SK-N-SH (cell line): ENCODE data around the gene ZGRF1. TPM values are rescaled to one million over a fixed set of nuclear protein-coding genes. Genes with fewer than 3 reads are reported as not detected.

Experiments
- CTCF ChIA-PET: fragments of 300-600, 350-600 bp; formaldehyde crosslinking; extraction: SDS; loops from one replicate; lab custom pipeline; 2021; lab: Yijun Ruan, JAX
- POLR2A ChIA-PET: fragments of 350-600 bp; sonication (Branson Sonifier 250); formaldehyde crosslinking; extraction: SDS; loops from one replicate; lab custom pipeline; 2020; ENCODE audit warnings: antibody characterized with exemption, inconsistent platforms; lab: Yijun Ruan, JAX
- DNase-seq: peaks from one replicate; pipeline ENCODE4 v3.0.0; 2012
- H2AFZ ChIP-seq: fragments of 200-600 bp; sonication (generic); 2 replicates; pipeline ENCODE4 v1.8.1; 2016; ENCODE audit warnings: antibody characterized with exemption, mild to moderate bottlenecking, low read depth
- H3F3A ChIP-seq: fragments of 200-600 bp; sonication (generic); replicated peaks from 2 replicates; pipeline ENCODE3; 2016; ENCODE audit warnings: antibody characterized with exemption, mild to moderate bottlenecking; ENCODE audit not compliant: insufficient read depth
- H3K27ac ChIP-seq, 2 experiments: fragments of 200-500 bp in 1 of 2; fragments of 200-600 bp in 1 of 2; sonication (Bioruptor generic) in 1 of 2; sonication (generic), shearing (Covaris generic) in 1 of 2; 2 replicates each; pipeline versions ENCODE4 v1.5.1 to v1.6.1; 2014 to 2016; ENCODE audit warnings: low read depth in 2 of 2, inconsistent platforms in 1 of 2, low read length in 1 of 2, mild to moderate bottlenecking in 1 of 2, mixed read lengths in 1 of 2
- H3K27me3 ChIP-seq: fragments of 200-600 bp; sonication (generic), shearing (Covaris generic); 2 replicates; pipeline ENCODE4 v1.6.1; 2016; ENCODE audit warnings: mixed run types; ENCODE audit not compliant: insufficient read depth
- H3K36me3 ChIP-seq, 2 experiments: fragments of 200-500 bp in 1 of 2; fragments of 200-600 bp in 1 of 2; sonication (Bioruptor generic) in 1 of 2; sonication (generic) in 1 of 2; replicated peaks in 1 of 2; 2 replicates each; pipeline versions ENCODE3 to v1.5.1; 2014 to 2016; ENCODE audit warnings: low read length in 1 of 2, mild to moderate bottlenecking in 1 of 2; ENCODE audit not compliant: insufficient read depth in 2 of 2, control insufficient read depth in 1 of 2
- H3K4me1 ChIP-seq, 2 experiments: fragments of 200-500 bp in 1 of 2; fragments of 200-600 bp in 1 of 2; sonication (Bioruptor generic) in 1 of 2; sonication (generic), shearing (Covaris generic) in 1 of 2; 2 replicates each; pipeline versions ENCODE4 v1.5.1 to v1.6.1; 2014 to 2016; ENCODE audit warnings: low read depth in 1 of 2, low read length in 1 of 2, mixed run types in 1 of 2; ENCODE audit not compliant: insufficient read depth in 2 of 2, control insufficient read depth in 1 of 2
- H3K4me2 ChIP-seq: fragments of 200-600 bp; sonication (generic), shearing (Covaris generic); 2 replicates; pipeline ENCODE4 v1.6.1; 2017; ENCODE audit warnings: mixed run types
- H3K4me3 ChIP-seq, 2 experiments: fragments of 200-500 bp in 1 of 2; fragments of 200-600 bp in 1 of 2; sonication (Bioruptor generic) in 1 of 2; sonication (generic), shearing (Covaris generic) in 1 of 2; 2 replicates each; pipeline versions ENCODE4 v1.5.1 to v1.8.1; 2014 to 2016; ENCODE audit warnings: low read depth in 2 of 2, inconsistent platforms in 1 of 2, low read length in 1 of 2, mild to moderate bottlenecking in 1 of 2, mixed read lengths in 1 of 2, moderate library complexity in 1 of 2
- H3K79me2 ChIP-seq: fragments of 200-600 bp; sonication (generic); 2 replicates; pipeline ENCODE4 v1.8.1; 2017; ENCODE audit warnings: mild to moderate bottlenecking; ENCODE audit not compliant: insufficient read depth
- H3K9ac ChIP-seq: fragments of 200-600 bp; sonication (generic); 2 replicates; pipeline ENCODE4 v1.6.1; 2017; ENCODE audit warnings: mixed run types
- H3K9me2 ChIP-seq: fragments of 200-600 bp; sonication (generic); 2 replicates; pipeline ENCODE4 v1.6.1; 2017; ENCODE audit warnings: mixed run types
- H3K9me3 ChIP-seq: fragments of 200-600 bp; sonication (generic); 2 replicates; pipeline ENCODE4 v1.6.1; 2017; ENCODE audit warnings: mixed run types, mild to moderate bottlenecking, moderate library complexity
- H4K20me1 ChIP-seq: fragments of 200-600 bp; sonication (generic); 2 replicates; pipeline ENCODE4 v1.6.1; 2017; ENCODE audit warnings: mild to moderate bottlenecking, mixed run types; ENCODE audit not compliant: insufficient read depth
- ELF1 ChIP-seq: IDR thresholded peaks from 2 replicates; pipeline ENCODE4 v1.4.0; 2012
- EZH2phosphoT487 ChIP-seq: fragments of 200-600 bp; sonication (generic); IDR thresholded peaks from 2 replicates; pipeline ENCODE4 v1.6.1; 2017; ENCODE audit warnings: low read depth, mixed run types, mild to moderate bottlenecking, antibody characterized with exemption, moderate library complexity, borderline replicate concordance
- FOXJ3 ChIP-seq: sonication (generic); formaldehyde crosslinking; IDR thresholded peaks from 2 replicates; pipeline ENCODE4 v1.5.1; 2020; ENCODE audit warnings: mild to moderate bottlenecking, missing genetic modification reagents
- FOXM1 ChIP-seq: IDR thresholded peaks from 2 replicates; pipeline ENCODE4 v1.4.0; 2012; ENCODE audit warnings: low read depth, mild to moderate bottlenecking
- MXI1 ChIP-seq: IDR thresholded peaks from 2 replicates; pipeline ENCODE4 v1.6.1; 2012; ENCODE audit warnings: mild to moderate bottlenecking, low read depth, low read length, improper control_type of control experiment
- NRF1 ChIP-seq: IDR thresholded peaks from 2 replicates; pipeline ENCODE4 v1.6.1; 2012; ENCODE audit warnings: low read depth, mild to moderate bottlenecking, low read length
- RAD21 ChIP-seq: IDR thresholded peaks from 2 replicates; pipeline ENCODE4 v1.6.1; 2012; ENCODE audit warnings: mild to moderate bottlenecking, low read length
- SIN3A ChIP-seq: IDR thresholded peaks from 2 replicates; pipeline ENCODE4 v1.6.1; 2012; ENCODE audit warnings: low read depth, mild to moderate bottlenecking, low read length, moderate library complexity, borderline replicate concordance
- TAF1 ChIP-seq: IDR thresholded peaks from 2 replicates; pipeline ENCODE4 v1.6.1; 2012; ENCODE audit warnings: low read depth, mild to moderate bottlenecking, low read length, moderate library complexity, borderline replicate concordance
- TCF12 ChIP-seq: IDR thresholded peaks from 2 replicates; pipeline ENCODE4 v1.4.0; 2012
- TEAD4 ChIP-seq: IDR thresholded peaks from 2 replicates; pipeline ENCODE4 v1.4.0; 2012; ENCODE audit warnings: mild to moderate bottlenecking, borderline replicate concordance; ENCODE audit not compliant: insufficient read depth
- YY1 ChIP-seq: IDR thresholded peaks from 2 replicates; pipeline ENCODE4 v1.4.0; 2012; ENCODE audit warnings: low read depth, mild to moderate bottlenecking
- WGBS: methylation state at CpG from one replicate; pipeline ENCODE4 v1.1.6; 2017; ENCODE audit warnings: low lambda C conversion rate; 5-methylcytosine and 5-hydroxymethylcytosine counted together
- polyA plus RNA-seq, 3 experiments: library from polyadenylated mRNA; depleted of rRNA; stranded (reverse); fragments of >200 nt; gene quantifications; 2 replicates each; pipeline ENCODE4 v1.2.3, GENCODE V29; 2012
- TF ChIP-seq, protein P1 (sequence below): IDR thresholded peaks from 2 replicates; pipeline ENCODE4 v1.6.1; 2012; ENCODE audit warnings: mild to moderate bottlenecking, low read depth, low read length, moderate library complexity
- TF ChIP-seq, protein P2 (sequence below): IDR thresholded peaks from 2 replicates; pipeline ENCODE4 v1.4.0; 2012; ENCODE audit warnings: low read depth, borderline replicate concordance
- TF ChIP-seq, protein P3 (sequence below): fragments of 150-350 bp; IDR thresholded peaks from 2 replicates; pipeline ENCODE4 v1.6.1; 2016; ENCODE audit warnings: mild to moderate bottlenecking, low read depth, low read length

ZGRF1 gene
- polyA plus RNA-seq, 1 of the 3 experiments (the other 2 are of a cell fraction), result 2.4 TPM

DNA sequence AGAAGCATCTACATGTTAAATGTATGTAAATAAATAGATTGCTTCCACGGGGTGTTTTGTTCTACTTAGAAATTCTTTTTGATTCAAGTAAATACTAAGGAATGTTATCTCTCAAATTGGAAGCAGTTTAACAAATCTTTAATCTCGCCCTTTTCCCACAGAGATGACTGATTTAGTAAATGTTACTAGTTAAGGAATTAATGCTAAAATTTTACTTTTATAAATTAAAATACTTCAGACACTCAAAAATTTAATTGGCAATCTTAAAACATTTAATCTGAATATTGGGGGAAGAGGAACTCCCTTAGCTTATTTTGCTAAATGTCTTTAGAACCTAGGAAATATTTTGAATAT lies 12.3 kb upstream of the ZGRF1 start:
- Histone ChIP-seq H3K9me3 (no peaks in the 10 kb centered on the region; the same call in 1 of the 2 replicates), H3K9me2 (no peaks in the 10 kb centered on the region), H4K20me1 (no peaks in the 10 kb centered on the region), H3K27me3 (no peaks in the 10 kb centered on the region), H3K4me3 (no peak overlapping the region), H3K79me2 (no peaks in the 10 kb centered on the region; the same call in 1 of the 2 replicates), H3K4me1 (0 out of 4 replicates have a peak, but pooled peaks cover 0 to 3% of the 10 kb centered on the region in 2 experiments), H2AFZ (no peak overlapping the region), H3K9ac (no peak overlapping the region)
- no peak for DNase-seq
- 61% methylated on average over 2 of the region's 2 CpGs for WGBS
- TF ChIP-seq, protein P1, sequence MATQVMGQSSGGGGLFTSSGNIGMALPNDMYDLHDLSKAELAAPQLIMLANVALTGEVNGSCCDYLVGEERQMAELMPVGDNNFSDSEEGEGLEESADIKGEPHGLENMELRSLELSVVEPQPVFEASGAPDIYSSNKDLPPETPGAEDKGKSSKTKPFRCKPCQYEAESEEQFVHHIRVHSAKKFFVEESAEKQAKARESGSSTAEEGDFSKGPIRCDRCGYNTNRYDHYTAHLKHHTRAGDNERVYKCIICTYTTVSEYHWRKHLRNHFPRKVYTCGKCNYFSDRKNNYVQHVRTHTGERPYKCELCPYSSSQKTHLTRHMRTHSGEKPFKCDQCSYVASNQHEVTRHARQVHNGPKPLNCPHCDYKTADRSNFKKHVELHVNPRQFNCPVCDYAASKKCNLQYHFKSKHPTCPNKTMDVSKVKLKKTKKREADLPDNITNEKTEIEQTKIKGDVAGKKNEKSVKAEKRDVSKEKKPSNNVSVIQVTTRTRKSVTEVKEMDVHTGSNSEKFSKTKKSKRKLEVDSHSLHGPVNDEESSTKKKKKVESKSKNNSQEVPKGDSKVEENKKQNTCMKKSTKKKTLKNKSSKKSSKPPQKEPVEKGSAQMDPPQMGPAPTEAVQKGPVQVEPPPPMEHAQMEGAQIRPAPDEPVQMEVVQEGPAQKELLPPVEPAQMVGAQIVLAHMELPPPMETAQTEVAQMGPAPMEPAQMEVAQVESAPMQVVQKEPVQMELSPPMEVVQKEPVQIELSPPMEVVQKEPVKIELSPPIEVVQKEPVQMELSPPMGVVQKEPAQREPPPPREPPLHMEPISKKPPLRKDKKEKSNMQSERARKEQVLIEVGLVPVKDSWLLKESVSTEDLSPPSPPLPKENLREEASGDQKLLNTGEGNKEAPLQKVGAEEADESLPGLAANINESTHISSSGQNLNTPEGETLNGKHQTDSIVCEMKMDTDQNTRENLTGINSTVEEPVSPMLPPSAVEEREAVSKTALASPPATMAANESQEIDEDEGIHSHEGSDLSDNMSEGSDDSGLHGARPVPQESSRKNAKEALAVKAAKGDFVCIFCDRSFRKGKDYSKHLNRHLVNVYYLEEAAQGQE, result no peak
- TF ChIP-seq SIN3A (no peak), ELF1 (no peak), FOXM1 (no peak), TAF1 (no peak), TEAD4 (no peak), YY1 (no peak), FOXJ3 (CRISPR knock-in tag) (no peak), MXI1 (no peak), NRF1 (no peak), EZH2phosphoT487 (no peak), TCF12 (no peak), RAD21 (no peak)
- TF ChIP-seq, protein P2, sequence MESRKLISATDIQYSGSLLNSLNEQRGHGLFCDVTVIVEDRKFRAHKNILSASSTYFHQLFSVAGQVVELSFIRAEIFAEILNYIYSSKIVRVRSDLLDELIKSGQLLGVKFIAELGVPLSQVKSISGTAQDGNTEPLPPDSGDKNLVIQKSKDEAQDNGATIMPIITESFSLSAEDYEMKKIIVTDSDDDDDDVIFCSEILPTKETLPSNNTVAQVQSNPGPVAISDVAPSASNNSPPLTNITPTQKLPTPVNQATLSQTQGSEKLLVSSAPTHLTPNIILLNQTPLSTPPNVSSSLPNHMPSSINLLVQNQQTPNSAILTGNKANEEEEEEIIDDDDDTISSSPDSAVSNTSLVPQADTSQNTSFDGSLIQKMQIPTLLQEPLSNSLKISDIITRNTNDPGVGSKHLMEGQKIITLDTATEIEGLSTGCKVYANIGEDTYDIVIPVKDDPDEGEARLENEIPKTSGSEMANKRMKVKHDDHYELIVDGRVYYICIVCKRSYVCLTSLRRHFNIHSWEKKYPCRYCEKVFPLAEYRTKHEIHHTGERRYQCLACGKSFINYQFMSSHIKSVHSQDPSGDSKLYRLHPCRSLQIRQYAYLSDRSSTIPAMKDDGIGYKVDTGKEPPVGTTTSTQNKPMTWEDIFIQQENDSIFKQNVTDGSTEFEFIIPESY, result no peak
- TF ChIP-seq, protein P3, sequence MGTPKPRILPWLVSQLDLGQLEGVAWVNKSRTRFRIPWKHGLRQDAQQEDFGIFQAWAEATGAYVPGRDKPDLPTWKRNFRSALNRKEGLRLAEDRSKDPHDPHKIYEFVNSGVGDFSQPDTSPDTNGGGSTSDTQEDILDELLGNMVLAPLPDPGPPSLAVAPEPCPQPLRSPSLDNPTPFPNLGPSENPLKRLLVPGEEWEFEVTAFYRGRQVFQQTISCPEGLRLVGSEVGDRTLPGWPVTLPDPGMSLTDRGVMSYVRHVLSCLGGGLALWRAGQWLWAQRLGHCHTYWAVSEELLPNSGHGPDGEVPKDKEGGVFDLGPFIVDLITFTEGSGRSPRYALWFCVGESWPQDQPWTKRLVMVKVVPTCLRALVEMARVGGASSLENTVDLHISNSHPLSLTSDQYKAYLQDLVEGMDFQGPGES, result no peak
- TF ChIP-seq, all 33 proteins: peak for 0
- no peak overlapping the region for H3K4me2 ChIP-seq
- H3F3A ChIP-seq, result peaks cover 24% of the 10 kb centered on the region
- ChIA-PET POLR2A (no interaction called here), CTCF (interaction anchor here (1.1 to 2.1 kb wide), 4 partner anchors 11 to 116 kb away, joined by 3 to 5 read pairs (median 4); partner anchors contain the start of gene LARP7)
- peaks cover 81 to 83% of the 10 kb centered on the region in 2 experiments for H3K36me3 ChIP-seq
- H3K27ac ChIP-seq, result peak overlapping the region in 1 of 2 experiments; percentile 44; a peak in 1 of 4 replicates
